HEK293 (cell line): ENCODE measurements around the gene WDR19.

Source experiments
- CTCF ChIA-PET: fragments of 350-600 bp; formaldehyde crosslinking; extraction: SDS; loops from one replicate; lab custom pipeline; 2021; ENCODE audit warnings: antibody characterized with exemption; lab: Yijun Ruan, JAX
- POLR2A ChIA-PET: fragments of 300-600 bp; formaldehyde crosslinking; extraction: SDS; loops from one replicate; lab custom pipeline; 2020; ENCODE audit warnings: antibody characterized with exemption, inconsistent platforms; lab: Yijun Ruan, JAX
- H3K27ac ChIP-seq: fragments of 200-500 bp; sonication (Bioruptor generic); 2 replicates; pipeline ENCODE4 v1.5.1; 2014; ENCODE audit warnings: low read depth, low read length, control low read depth, inconsistent platforms; ENCODE audit errors: extremely low read depth
- H3K36me3 ChIP-seq, 2 experiments: fragments of 200-500 bp in 1 of 2; sonication (Bioruptor generic) in 1 of 2; 1 replicate in 1 of 2; 2 replicates in 1 of 2; pipeline ENCODE4 v1.5.1; 2014 to 2017; ENCODE audit warnings: inconsistent platforms in 2 of 2, low read length in 2 of 2; ENCODE audit not compliant: control insufficient read depth in 2 of 2, insufficient read depth in 1 of 2
- H3K4me1 ChIP-seq: fragments of 200-500 bp; sonication (Bioruptor generic); 2 replicates; pipeline ENCODE4 v1.5.1; 2014; ENCODE audit warnings: mild to moderate bottlenecking, low read length, inconsistent platforms; ENCODE audit not compliant: control insufficient read depth, insufficient read depth
- H3K4me3 ChIP-seq: 2 replicates; pipeline ENCODE4 v1.5.1; 2011; ENCODE audit warnings: low read depth, mild to moderate bottlenecking, control low read depth, low read length, moderate library complexity
- H3K9me3 ChIP-seq: fragments of 200-500 bp; sonication (Bioruptor generic); 2 replicates; pipeline ENCODE4 v1.5.1; 2014; ENCODE audit warnings: low read depth, low read length, inconsistent platforms; ENCODE audit not compliant: control insufficient read depth, insufficient read depth
- KLF10 ChIP-seq: fragments of 450-650 bp; IDR thresholded peaks from 2 replicates; pipeline ENCODE4 v1.5.1; 2018; ENCODE audit warnings: missing biosample characterization, mild to moderate bottlenecking, missing genetic modification characterization
- KLF17 ChIP-seq: fragments of 450-650 bp; formaldehyde crosslinking; IDR thresholded peaks from 2 replicates; pipeline ENCODE4 v1.5.1; 2016; ENCODE audit warnings: missing biosample characterization, missing genetic modification characterization
- KLF9 ChIP-seq: fragments of 450-650 bp; formaldehyde crosslinking; IDR thresholded peaks from 2 replicates; pipeline ENCODE4 v1.5.1; 2016; ENCODE audit warnings: missing biosample characterization, missing genetic modification characterization, low read depth
- PRDM4 ChIP-seq: fragments of 450-650 bp; formaldehyde crosslinking; IDR thresholded peaks from 2 replicates; pipeline ENCODE4 v1.5.1; 2017; ENCODE audit warnings: missing biosample characterization, missing genetic modification characterization
- TRIM28 ChIP-seq: IDR thresholded peaks from 2 replicates; pipeline ENCODE4 v1.6.1; 2011; ENCODE audit warnings: low read length, control low read depth, borderline replicate concordance
- ZBTB20 ChIP-seq: fragments of 450-650 bp; formaldehyde crosslinking; IDR thresholded peaks from 2 replicates; pipeline ENCODE4 v1.5.1; 2016; ENCODE audit warnings: missing biosample characterization, missing genetic modification characterization
- ZBTB49 ChIP-seq: fragments of 450-650 bp; formaldehyde crosslinking; IDR thresholded peaks from 2 replicates; pipeline ENCODE4 v1.5.1; 2016; ENCODE audit warnings: missing biosample characterization, missing genetic modification characterization, low read depth
- ZNF114 ChIP-seq: fragments of 450-650 bp; formaldehyde crosslinking; IDR thresholded peaks from 2 replicates; pipeline ENCODE4 v1.5.0; 2017; ENCODE audit warnings: missing biosample characterization, missing genetic modification characterization
- ZNF148 ChIP-seq: fragments of 450-650 bp; formaldehyde crosslinking; IDR thresholded peaks from 2 replicates; pipeline ENCODE4 v1.5.0; 2017; ENCODE audit warnings: missing biosample characterization, missing genetic modification characterization, borderline replicate concordance
- ZNF26 ChIP-seq: fragments of 450-650 bp; formaldehyde crosslinking; IDR thresholded peaks from 2 replicates; pipeline ENCODE4 v1.5.1; 2016; ENCODE audit warnings: missing biosample characterization, missing genetic modification characterization
- ZNF324 ChIP-seq: fragments of 450-650 bp; formaldehyde crosslinking; IDR thresholded peaks from 2 replicates; pipeline ENCODE4 v1.5.1; 2016; ENCODE audit warnings: missing biosample characterization, missing genetic modification characterization
- ZNF473 ChIP-seq: fragments of 450-650 bp; formaldehyde crosslinking; IDR thresholded peaks from 2 replicates; pipeline ENCODE4 v1.5.1; 2017; ENCODE audit warnings: missing biosample characterization, missing genetic modification characterization
- ZNF621 ChIP-seq: fragments of 450-650 bp; formaldehyde crosslinking; IDR thresholded peaks from 2 replicates; pipeline ENCODE4 v1.5.1; 2017; ENCODE audit warnings: missing biosample characterization, missing genetic modification characterization
- TF ChIP-seq, protein P1 (sequence below): fragments of 450-650 bp; formaldehyde crosslinking; IDR thresholded peaks from 2 replicates; pipeline ENCODE4 v1.5.1; 2016; ENCODE audit warnings: missing biosample characterization, missing genetic modification characterization

The WDR19 gene

DNA sequence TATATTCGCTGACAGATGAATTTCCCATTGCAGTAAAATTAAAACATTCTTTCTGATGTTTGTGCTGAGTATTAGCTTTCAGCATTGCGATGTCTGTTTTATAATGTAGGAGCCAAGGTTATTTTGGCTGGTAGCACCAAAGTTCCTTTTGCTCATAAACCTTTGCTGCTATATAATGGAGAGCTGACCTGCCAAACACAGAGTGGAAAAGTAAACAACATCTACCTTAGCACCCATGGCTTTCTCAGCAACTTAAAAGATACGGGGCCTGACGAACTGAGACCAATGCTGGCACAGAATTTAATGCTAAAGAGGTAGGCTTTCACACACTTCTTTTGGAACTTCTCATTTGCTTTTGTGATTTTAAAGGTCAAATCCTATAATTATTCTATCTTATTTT is 46.0 kb downstream of the WDR19 start:
- POLR2A ChIA-PET, result no interaction called here
- TF ChIP-seq TRIM28 (no peak), ZBTB49 (tag by site-specific recombination) (no peak)

GRCh38 chr4:39230462-39230861 is 48.1 kb downstream of the WDR19 start:
- POLR2A ChIA-PET, result no interaction called here
- CTCF ChIA-PET, result no interaction called here
- Histone ChIP-seq H3K9me3 (no peaks in the 10 kb centered on the region), H3K4me1 (no peaks in the 10 kb centered on the region), H3K27ac (no peak overlapping the region), H3K36me3 (peaks cover 0 to 8% of the 10 kb centered on the region in 2 experiments; a peak in 1 of 3 replicates), H3K4me3 (no peak overlapping the region)
- TF ChIP-seq KLF17 (tag by site-specific recombination) (no peak), ZNF473 (no peak), ZNF324 (tag by site-specific recombination) (no peak), ZNF26 (tag by site-specific recombination) (no peak), ZBTB20 (no peak), KLF9 (tag by site-specific recombination) (no peak)
- TF ChIP-seq, protein P1, sequence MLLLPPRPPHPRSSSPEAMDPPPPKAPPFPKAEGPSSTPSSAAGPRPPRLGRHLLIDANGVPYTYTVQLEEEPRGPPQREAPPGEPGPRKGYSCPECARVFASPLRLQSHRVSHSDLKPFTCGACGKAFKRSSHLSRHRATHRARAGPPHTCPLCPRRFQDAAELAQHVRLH, result no peak
- TF ChIP-seq, all 188 proteins: peak for 0

More for the DNA sequence above, 46.0 kb downstream of the WDR19 start:
- Histone ChIP-seq H3K27ac (no peak overlapping the region), H3K36me3 (peaks cover 0 to 8% of the 10 kb centered on the region in 2 experiments; a peak in 1 of 3 replicates), H3K4me1 (no peaks in the 10 kb centered on the region), H3K4me3 (no peak overlapping the region), H3K9me3 (no peaks in the 10 kb centered on the region)
- CTCF ChIA-PET, result no interaction called here

DNA sequence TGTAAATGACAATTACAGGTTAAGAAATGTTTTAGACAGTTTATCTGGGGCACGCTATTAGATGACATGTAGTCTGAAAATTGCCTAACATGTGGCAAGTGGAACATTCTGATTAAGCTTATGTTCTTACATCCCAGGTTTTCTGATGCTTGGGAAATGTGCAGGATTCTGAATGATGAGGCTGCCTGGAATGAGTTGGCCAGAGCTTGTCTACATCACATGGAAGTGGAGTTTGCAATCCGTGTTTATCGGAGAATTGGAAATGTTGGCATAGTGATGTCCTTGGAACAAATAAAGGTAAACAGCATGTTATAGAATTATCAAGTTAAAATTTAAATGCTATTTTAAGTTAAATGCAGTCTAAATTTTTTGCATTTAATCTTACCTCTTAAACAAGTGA is 49.3 kb downstream of the WDR19 start:
- no peaks in the 10 kb centered on the region for H3K4me1 ChIP-seq
- POLR2A ChIA-PET, result no interaction called here

More for the DNA sequence above, 49.3 kb downstream of the WDR19 start:
- peaks cover 0 to 13% of the 10 kb centered on the region in 2 experiments; a peak in 1 of 3 replicates for H3K36me3 ChIP-seq
- H3K27ac ChIP-seq, result no peak overlapping the region
- no peak overlapping the region for H3K4me3 ChIP-seq
- no peaks in the 10 kb centered on the region for H3K9me3 ChIP-seq
- CTCF ChIA-PET, result no interaction called here
- TF ChIP-seq PRDM4 (tag by site-specific recombination) (no peak), ZNF114 (tag by site-specific recombination) (no peak), ZNF621 (tag by site-specific recombination) (no peak), ZNF148 (no peak), KLF10 (tag by site-specific recombination) (no peak)
- TF ChIP-seq, all 188 proteins: peak for 0
